Right ventricle myocardium superior (tissue), 1 donor: ENCODE measurements around the gene ALKBH1. TPM values are rescaled to one million over a fixed set of nuclear protein-coding genes. Genes with fewer than 3 reads are reported as not detected.
A peak's percentile ranks its signal among the peaks of the same experiment; 100 is the strongest.
"Not testable (repeated sequence)": the region's sequence is repeated elsewhere in the genome, so short reads cannot be mapped to it uniquely, and the experiment has no call there.

Source experiments
- ATAC-seq: fragments of 200-7000 bp; cut with Tn5 transposase; one replicate; pipeline ENCODE4 v1.9.1; 2020; ENCODE audit warnings: mild to moderate bottlenecking; ENCODE audit not compliant: poor library complexity
- DNase-seq: peaks from one replicate; pipeline ENCODE4 v3.0.0-alpha.2; 2020
- intact Hi-C: fragments of 100-400 bp; cut with DNase I; formaldehyde crosslinking; loops from one replicate; pipeline ENCODE4 v1.11.2; 2022
- total RNA-seq: library from RNA; stranded (reverse); fragmentation: NEBNext Ultra II Directional; extraction: Animal tissue kit (Norgen Biotek cat#: 25700); gene quantifications from one replicate; pipeline ENCODE4 v1.2.1, GENCODE V29; 2021
- donor health status: DM: no; HTN: yes; CAD: no; lungs with severe emphysema.

Gene ALKBH1
- total RNA-seq, 1 donor from 2014 or later = 12.1 TPM

DNA sequence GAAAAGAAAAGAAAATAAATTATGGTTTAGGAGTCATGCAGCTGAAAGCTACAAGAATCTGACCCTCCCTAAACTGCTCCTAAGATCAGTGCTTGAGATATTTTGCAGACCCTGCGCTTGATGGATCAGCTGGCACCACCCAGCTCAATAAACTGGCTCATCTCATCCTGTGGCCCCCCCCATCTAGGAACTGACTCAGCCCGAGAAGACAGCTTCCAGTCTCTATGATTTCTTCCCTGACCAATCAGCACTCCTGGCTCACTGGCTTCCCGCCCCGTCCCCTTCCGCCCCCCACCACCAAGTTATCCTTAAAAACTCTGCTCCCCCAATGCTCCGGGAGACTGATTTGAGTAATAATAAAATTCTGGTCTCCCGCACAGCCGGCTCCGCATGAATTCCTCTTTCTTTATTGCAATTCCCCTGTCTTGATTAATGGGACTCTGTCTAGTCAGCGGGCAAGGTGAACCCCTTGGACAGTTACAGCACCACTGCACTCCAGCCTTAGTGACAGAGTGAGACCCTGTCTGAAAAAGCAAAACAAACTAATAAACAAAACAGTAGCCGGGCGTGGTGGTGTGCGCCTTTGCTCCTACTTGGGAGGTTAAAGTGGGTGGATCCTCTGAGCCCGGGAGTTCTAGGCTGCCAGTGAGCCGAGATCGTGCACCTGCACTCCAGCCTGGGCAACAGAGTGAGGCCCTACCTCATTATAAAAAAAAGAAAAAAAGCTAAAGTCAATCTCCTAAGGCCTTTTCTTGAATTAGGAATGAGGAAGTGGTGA lies 66.9 kb downstream of the ALKBH1 start:
- intact Hi-C loops = no loop called here
- DNase-seq (no peak), ATAC-seq (peak; percentile 30)

DNA sequence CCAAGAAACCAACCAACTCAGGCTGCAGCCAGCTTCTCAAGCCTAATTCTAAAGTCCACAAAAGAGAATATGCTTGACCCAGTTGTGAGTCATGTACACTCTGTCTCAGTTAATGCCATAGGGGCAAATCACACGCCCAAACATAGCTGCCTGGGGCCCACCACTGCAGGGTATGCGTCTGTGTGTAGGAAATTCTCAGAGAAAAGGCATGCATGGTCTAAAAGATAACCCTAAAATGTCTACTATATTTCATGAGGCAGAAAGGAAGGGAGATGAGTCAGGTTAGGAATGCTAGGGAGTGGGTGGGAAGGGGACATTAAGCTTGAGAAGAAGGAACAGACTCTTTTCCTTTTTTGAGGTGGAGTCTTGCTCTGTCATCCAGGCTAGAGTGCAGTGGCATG lies 69.1 kb downstream of the ALKBH1 start:
- intact Hi-C loops = no loop called here
- ATAC-seq (no peak), DNase-seq (no peak)

DNA sequence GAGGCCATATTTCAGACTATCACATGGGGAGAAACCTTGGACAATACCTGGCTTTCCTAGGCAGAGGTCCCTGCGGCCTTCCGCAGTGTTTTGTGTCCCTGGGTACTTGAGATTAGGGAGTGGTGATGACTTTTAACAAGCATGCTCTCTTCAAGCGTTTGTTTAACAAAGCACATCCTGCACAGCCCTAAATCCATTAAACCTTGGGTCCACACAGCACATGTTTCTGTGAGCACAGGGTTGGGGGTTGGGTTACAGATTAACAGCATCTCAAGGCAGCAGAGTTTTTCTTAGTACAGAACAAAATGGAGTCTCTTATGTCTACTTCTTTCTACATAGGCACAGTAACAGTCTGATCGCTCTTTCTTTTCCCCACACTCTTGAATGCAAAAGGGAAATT lies 72.0 kb downstream of the ALKBH1 start:
- ATAC-seq, DNase-seq, intact Hi-C loops: not testable (repeated sequence)

DNA sequence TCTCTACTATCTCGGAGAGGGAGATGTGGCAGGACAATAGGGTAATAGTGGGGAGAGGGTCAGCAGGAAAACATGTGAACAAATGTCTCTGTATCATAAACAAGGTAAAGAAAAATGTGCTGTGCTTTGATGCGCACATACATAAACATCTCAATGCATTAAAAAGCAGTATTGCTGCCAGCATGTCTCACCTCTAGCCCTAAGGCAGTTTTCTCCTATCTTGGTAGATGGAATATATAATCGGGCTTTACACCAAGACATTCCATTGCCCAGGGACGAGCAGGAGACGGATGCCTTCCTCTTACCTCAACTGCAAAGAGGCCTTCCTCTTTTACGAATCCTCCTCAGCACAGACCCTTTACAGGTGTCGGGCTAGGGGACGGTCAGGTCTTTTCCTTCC lies 72.4 kb downstream of the ALKBH1 start:
- intact Hi-C loops, DNase-seq, ATAC-seq: not testable (repeated sequence)

DNA sequence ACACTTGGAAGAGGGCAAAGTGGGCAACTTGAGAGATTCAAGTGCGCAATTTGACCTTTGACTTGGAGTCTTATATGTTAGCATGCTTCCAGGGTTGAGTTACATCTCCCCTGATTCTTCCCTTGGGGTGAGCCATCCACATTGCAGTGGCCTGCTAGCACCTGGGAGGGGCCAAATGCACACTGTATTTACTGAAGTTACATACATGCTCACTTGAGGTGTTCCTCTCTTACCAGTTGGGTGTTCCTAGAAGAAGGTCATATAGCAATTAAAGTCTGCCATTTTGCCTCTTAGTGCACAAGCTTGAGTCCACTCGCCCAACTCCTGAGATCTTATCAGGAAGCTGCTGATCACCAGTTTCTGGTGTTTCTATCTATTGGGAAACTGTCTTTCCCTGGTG lies 77.7 kb downstream of the ALKBH1 start:
- no peak for ATAC-seq
- intact Hi-C loops = no loop called here
- DNase-seq = no peak

DNA sequence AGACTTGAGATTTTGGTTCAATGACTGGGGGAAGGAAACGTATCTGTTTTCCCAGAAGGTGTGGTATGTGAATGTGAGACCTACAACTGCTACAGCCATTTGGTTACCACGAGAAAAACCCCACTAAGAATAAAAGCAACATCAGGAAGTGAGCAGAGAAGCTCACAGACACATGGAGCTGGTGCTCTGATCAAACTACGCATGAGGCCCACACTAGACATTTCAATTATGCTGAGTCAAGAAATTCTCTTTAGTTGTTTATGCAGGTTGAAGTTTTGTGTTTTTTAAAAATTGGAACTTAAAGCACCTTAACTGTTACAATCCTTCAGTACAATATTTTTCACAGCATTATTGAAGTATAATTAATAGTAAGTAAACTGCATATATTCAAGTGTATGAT lies 82.5 kb downstream of the ALKBH1 start:
- DNase-seq (no peak), ATAC-seq (no peak)
- intact Hi-C loops = no loop called here

DNA sequence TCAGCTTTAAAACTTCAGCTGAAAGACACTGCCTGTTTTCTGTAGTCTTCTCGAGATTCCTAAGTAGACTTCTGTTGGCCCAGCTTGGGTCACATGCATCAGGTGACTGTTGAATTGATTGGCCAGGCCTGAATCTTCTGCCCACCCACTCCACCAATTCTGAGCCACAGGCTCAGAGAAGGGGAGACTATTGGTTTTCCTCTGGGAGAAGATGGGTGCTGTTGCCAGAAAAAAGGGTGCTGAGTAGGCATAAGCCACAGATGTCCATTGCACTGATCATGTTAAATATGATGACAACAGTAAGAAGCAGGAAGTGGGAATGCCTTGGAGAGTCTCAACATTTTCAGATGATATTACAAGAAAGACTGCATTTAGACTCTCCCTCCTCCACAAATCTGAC lies 84.6 kb downstream of the ALKBH1 start:
- intact Hi-C loops = no loop called here
- peak; percentile 53 for ATAC-seq
- no peak for DNase-seq

Other genes starting within 250 kb of the ALKBH1 start
- gene AHSA1, start 249.9 kb downstream of the ALKBH1 start, total RNA-seq = 205 TPM
- gene ISM2, start 209.2 kb downstream of the ALKBH1 start, total RNA-seq = not detected
- gene SPTLC2, start 91.4 kb downstream of the ALKBH1 start, total RNA-seq = 10.2 TPM
- gene SLIRP, start 80 bp upstream of the ALKBH1 start, total RNA-seq = 212 TPM
- gene SNW1, start 53.1 kb upstream of the ALKBH1 start, total RNA-seq = 52.6 TPM
- 8.9 TPM for gene ADCK1, start 92.1 kb upstream of the ALKBH1 start, total RNA-seq